HT1080 (cell line): ENCODE measurements around the gene C6orf132. TPM values are rescaled to one million over a fixed set of nuclear protein-coding genes. Genes with fewer than 3 reads are reported as not detected.
"Not testable (repeated sequence)": the region's sequence is repeated elsewhere in the genome, so short reads cannot be mapped to it uniquely, and the experiment has no call there.

ENCODE experiments used
- DNase-seq: peaks from one replicate; pipeline ENCODE4 v3.0.0-alpha.2; 2015; ENCODE audit warnings: low read depth
- total RNA-seq: library from RNA; depleted of rRNA; stranded (reverse); fragments of >200 nt; shearing (Covaris generic); gene quantifications from 2 replicates; pipeline ENCODE4 v1.2.3, GENCODE V29; 2014

The C6orf132 gene
- total RNA-seq, 1 experiment from 2014 or later = not detected

DNA sequence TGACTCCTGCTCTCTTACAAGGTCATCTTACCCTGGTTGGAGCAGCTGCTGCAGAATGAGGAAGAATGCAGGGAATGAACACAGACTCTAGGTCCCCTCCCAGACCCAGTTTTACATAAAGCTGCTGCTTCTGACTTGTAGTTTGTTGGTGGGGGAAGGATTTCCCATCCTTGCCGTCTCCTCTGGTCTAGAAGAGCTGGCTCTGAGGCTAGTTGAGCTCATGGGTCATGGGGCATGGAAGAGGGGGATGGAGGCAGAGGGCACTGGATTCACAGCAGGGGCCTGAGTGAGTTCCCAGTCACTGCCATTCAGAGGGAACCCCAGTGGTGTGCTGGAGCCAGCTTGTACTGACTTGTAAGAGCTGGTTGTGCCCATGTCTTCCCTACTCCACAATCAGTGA is 21.6 kb upstream of the C6orf132 start:
- DNase-seq = no peak

DNA sequence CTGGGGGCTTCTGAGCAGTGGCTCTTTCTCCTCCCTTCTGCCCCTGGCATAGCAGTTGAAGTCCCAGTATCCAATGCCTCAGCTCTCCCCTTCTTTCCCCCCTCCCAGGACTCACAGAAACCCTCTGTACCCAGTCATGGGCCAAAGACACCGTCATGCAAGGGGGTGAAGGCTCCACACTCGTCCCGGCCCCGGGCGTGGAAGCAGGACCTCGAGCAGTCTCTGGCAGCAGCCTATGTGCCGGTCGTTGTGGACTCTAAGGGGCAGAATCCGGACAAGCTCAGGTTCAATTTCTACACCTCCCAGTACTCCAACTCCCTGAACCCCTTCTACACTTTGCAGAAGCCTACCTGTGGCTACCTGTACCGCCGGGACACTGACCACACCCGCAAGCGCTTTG is 20.4 kb upstream of the C6orf132 start:
- DNase-seq = no peak

DNA sequence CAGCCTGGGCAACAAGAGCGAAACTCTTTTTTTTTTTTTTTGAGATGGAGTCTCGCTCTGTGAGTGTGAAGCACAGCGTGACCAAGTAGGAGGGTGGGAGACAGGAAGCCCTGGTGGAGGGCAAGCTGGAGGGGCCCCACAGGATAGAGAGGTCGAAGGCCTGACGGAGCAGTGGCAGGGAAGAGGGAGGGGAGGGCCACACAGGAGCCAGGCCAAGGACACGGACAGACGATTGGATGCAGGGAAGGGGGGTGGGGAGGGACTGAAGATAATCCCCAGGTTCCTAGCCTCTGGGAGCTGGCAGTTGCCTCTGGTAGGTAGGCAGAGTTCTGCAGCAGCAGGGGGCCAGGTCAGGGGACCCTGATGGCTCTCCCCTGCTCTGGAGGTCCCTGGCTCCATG is 20.0 kb upstream of the C6orf132 start:
- DNase-seq = no peak

DNA sequence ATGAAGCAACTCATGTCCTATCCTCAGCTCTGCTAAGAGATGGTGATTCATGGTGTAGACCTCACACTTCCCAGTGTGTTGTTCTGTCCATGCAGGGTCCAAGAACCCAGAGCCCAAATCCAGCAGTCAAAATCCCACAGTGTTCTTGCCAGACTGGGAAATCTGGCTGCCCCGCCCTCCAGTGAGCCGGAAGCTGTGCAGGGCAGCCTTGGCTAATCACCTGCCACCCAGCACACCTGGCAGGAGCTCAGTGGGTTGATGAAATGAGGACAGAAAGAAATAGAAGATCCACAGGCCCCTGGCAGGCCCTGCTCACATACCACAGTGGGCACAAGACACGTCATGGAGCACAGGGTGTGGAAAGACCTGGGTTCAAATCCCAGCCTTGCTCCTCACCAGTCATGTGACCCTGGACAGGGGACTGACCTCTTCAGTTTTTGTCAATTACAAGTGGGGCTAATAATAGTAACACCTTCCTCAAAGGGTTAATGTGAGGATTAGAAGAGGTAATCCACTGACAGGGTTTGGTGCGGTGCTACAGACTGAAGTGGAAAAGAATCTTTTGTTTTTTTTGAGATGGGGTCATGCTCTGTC is 17.1 kb upstream of the C6orf132 start:
- DNase-seq = no peak

DNA sequence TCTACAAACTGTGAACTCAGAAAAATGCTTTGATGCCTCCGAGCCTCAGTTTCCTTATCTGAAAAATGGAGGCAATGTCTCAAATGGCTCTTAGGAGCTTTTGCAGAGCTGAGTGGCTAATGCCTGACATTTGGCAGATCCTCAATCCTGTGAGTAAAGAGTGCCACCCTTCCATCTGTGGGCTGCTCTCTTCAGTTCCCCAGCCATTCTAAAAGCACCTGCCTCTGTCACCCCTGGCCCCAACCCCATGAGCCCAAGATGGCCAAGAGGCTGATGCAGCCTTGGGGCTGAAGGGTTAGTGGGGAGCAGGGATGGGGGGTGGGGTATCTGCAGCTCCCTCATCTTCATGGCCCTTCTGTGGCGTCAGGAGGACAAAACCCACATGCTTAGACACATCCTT is 16.2 kb upstream of the C6orf132 start:
- no peak for DNase-seq

DNA sequence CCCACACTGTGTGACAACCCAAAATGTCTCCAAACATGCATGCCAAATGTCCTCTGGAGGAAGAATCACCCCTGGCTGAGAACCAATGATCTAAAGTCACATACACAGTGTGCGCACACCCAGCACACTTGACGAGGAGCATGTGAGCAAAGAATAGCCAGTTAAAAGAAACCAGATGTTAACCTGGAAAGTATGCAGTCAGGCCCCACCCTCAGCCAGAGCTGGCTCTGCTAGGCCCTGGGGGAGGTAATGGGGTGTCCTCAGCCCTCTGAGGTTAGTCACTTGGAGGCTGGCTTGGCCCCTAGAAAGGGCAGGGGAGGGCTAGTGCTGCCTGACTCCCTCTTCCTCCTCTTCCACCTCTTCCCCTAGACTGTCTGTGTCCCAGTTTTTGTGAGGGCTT is 15.6 kb upstream of the C6orf132 start:
- DNase-seq = no peak

DNA sequence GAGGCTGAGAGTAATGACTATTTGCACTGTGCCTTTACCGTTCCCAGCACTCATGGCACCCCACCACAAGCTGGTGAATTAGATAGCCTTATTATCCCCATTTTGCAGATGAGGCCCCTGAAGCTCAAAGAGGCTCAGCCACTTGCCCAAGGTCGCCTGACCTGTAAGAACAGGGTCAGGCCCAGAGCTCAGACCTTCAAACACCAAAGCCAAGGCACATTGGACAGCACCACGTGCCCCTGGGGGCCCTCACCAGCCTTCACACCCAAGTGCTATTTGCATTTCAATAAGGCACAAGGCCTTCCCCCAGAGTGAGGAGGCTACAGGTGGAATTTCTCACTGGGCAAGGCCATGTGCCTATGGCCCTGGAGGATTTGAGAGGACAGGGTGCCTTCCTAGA is 14.2 kb upstream of the C6orf132 start:
- DNase-seq = no peak

DNA sequence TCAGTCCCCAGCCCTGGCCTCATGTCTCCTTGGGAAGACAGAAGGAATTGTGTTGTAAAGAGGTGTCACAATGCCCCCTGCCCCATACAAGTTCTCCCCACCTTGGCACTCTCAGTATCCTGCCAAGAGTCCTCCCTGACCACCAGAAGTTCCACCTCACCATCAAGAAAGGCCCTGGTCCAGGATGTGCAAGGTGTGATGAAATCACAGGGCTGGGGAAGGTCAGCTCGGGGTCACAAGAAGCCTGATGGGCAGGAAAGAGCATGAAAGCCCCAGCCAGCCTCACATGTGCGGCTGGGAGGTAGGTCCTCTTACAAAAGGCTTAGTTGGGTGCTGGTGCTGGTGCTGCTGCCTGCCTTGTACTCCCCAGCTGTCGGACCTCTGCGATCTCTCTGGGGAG is 12.9 kb upstream of the C6orf132 start:
- DNase-seq = no peak

DNA sequence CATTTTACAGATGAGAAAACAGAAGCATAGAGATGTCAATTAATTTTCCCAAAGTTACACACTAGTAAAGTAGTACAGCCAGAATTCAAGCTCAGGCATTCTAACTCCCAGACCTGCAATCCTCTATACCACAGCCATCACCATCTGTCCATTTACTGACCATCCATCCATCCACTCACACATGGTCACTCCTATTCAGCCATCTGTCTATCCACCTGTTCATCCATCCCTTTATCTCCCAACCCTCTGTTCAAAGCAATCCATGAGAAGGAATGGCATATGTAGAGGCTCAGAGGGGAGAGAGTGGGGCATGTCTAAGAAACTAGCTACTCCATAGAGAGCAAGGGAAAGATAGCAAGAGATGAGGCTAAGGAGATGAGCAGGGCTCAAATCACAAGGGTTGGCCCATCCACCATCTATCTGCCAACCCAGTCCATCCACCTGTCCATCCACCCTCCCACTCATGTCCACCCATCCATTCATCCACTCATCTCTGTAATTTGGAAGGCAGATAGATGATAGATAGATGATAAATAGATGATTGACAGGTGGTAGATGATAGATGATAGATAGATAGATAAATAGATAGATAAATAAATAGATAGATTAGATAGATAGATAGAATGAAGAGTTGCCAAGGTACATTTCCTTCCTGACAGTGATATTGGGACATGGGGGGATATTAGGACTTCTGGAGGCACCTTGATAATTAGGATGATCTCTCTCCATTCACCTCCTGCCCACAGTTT is 12.2 kb upstream of the C6orf132 start:
- no peak for DNase-seq

DNA sequence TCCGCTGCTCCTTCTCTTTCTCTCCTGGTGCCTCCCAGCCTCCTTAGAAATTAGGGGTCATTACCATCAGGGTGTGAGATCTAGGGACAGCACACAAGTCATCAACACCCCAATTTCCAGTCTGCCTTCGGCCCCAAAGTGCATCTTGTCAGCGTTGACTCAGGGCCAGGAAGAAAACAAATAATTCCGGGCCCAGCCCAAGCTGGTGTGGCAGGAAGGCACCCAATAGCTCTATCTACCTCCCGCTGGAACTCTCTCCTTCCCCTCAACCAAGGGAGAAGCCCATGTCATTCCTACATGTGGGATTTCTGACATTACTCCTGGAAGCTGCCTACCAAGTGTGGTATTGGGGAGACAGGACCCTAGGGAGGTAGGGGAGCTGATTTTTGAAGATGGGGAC is 11.5 kb upstream of the C6orf132 start:
- DNase-seq = no peak

DNA sequence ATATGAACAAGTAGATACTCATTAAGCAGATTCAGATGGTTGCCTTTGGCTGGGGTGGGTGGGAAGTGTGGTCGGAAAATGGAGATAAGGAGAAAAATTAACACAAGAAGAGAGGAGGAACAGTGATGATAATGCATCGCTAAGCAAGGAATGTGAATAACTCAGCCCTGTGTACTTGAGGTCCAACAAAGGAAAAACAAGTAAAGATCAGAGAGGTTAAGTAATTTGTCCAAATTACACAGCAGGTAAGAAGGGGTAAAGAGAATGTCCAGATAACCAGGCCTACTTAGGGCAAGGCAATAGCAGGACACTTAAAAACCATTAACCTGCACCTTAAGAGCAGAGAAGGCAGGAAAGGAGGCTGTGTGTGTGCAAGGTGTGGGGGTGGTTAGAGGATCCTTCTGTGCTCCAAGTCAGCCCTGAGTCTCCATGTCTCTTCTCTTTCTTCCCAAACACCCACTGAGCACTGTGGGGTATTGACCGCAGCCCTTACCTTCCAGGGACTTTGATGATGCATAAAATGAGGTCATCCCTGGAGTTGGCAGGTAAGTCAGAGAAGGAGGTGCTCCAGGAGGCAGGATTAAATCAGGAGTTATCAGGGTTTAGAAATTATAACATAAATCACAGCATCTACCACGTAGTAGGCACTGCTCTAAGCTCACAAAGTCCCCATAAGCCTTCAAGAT is 10.3 kb upstream of the C6orf132 start:
- DNase-seq = not testable (repeated sequence)

DNA sequence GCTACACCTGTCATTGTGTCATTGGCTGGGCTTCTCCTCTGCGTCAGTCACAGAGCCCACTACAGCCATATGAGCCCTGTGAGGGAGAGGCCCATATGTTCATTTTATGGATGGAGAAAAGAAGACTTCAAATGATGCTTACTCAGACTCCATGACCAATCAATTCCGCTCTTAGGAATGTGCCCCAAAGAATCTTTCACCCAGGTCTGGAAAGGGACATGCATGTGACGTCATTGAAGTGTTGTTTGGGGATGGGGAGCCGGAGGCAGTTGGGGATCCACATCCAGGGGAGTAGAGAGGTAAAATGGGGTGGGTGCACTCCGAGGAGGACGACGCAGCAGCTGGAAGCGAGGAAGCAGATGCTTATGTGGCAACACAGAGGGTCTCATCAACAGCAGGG is 9.6 kb upstream of the C6orf132 start:
- DNase-seq = no peak

DNA sequence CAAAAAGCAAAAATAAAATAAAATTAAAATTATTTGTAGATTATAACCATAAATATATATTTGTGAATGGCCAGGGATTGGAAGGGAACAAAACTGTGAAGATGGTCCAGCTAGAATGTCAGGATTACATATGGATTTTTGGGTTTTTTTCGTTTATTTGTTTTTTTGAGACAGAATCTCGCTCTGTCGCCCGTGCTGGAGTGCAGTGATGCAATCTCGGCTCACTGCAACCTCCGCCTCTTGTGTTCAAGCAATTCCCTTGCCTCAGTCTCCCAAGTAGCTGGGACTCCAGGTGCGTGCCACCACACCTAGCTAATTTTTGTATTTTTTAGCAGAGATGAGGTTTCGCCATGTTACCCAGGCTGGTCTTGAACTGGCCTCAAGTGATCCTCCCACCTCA is 7.8 kb upstream of the C6orf132 start:
- no peak for DNase-seq

DNA sequence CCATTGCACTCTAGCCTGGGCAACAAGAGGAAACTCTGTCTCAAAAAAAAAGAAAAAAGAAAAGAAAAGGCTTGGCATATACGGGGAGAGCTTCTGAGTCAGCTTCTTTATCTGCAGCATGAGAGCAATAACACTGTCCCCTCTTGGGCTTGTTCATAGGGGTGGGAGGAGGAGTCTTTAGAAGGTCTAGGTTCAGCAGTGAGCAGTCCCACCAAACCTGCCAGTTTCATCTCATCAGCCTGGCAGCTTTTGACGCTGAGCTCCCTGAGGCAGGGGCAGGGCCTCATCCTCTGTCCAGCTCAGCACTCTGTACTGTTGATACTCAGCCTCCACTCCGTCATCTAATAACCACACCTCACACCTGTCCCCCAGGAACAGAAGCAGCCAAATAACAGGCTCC is 5.6 kb upstream of the C6orf132 start:
- DNase-seq = no peak

DNA sequence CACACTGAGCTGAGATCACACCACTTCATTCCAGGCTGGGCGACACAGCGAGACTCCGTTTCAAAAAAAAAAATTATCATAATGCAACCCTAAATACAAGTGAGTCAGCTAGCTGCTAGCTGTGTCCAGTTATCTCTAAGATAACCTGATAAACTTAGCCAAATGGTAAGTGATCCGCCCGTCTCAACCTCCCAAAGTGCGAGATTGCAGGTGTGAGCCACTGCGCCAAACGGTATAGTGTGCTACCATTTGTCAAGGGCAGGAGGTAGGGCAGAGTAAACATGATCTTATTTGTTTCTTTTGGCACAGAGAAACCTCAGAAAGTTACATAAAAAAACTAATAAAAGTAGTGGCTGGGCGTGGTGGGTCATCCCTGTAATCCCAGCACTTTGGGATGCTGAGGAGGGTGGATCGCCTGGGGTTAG is 4.7 kb upstream of the C6orf132 start:
- no peak for DNase-seq

DNA sequence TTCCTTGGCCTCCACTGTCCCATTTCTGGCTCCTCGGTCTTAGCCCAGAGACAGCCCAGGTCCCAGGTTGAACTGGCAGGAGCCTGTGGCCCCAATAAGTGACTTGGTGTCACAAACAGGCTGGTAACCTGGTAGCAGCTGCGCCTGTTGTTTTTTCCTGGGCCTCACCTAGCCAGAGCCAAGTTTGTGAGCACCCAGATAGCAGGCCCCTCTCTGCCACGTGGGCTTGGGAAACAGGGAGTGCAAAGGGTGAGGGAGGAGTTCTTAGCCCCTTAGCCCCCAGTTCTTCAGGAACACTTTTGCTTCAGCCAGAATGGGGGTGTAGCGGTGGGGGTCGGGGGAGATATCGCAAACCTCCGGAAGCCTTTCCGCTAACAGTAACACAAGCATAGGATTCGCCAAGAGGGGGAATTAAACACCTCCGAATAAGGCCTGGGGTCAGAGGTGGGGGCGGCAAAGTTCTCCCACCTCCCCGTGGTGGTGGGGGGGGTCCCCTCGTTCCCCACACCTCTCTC is 760 bp downstream of the C6orf132 start:
- no peak for DNase-seq

DNA sequence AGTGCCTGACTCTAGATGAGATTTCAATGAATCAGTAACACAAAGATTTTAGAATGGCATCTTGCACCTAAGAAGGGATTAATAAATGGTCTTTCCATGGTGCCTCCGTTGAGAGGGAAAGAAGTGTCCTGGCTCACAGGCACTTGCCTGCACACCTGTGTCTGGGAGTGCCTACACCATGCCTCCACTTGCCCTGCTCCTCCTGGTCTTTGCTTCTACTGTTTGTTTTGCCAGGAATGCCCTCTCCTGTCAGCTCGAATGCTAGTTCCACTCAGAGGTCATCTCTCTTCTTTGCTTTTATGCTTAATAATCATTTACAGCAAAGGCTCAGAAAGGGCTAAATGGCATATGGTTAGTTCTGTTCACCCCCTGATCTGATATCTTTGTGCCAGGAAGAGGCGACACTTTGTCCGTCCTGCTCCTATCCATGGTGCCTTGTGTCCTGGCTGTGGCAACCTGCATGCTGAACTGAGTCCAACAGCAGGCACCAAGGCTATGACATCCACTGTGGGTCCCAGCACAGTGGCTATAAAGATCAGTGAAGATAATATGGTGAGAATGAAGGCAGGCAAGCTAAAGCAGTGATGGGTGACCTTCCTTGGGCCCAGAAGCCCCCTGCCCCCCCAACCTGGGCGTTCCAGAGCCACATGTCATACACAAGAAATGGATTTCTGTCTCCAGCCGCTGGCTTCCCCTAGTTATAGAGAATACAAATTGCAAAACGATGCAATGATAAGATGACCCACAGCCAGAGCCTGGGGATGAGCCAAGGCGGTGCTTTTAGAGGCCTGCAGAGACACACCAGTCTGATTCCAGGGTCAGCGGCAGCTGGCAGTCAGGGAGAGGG is 1.4 kb downstream of the C6orf132 start:
- no peak for DNase-seq

DNA sequence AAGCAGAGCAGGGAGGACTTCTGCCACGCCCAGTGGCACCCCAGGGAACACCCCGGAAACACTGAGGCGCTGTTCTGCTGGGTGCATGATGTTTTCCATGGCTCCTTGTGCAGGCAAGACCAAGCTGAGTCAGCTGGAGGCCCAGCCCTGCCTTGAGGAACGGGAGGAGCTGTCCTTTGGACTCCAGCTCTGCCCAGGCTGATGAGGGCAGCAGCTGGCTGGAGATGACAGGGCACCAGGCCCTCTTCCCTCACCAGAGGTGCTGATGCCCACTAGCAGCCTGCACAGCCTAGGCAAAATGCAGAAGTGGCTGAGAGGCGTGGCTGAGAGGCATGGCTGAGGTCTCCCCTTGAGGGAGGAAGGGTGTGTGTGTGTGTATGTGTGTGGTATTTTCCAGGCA is 2.4 kb downstream of the C6orf132 start:
- DNase-seq = no peak

DNA sequence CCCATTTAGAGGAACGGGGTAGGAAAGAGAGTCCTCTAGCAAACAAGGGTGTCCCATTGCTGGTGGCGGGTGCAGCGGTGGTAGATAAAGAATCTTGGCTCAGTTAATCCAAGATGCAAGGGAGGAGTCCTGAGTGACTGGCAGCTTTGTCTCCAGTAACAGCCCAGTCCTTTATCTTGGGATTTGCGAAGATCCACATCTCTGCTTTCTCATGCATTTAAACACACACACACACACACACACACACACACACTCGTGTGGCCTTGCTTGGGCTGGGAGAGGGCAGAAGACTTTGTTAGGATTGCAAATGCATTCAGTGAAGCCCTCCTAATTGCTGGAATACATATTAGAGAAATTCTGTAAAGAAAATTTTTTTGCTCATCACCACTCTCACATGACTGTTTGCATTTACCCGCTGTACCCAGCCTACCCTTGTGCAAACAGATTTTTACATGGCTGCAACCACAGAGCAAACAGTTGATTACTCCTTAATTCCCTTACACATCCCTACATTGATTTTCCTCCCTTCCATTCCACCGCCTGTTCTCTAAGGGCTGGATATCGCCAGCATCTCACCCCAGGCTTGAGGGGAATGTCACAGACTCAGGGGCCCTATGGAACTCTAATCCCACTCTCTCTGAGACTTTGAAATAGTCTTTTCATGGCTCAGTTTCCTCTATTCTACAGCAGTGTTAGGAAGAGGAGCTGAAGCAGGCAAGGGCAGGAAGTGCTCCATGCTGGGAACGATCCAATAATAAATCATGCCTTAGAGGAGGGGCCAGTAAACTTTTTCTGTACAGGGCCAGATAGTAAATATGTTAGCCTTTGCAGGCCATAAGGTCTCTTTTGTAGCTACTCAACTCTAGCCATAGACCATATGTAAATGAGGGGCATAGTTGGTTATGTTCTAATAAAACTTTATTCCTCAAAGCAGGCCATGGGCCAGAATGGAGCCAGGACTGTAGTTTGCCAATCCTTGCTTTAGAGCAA is 3.5 kb downstream of the C6orf132 start:
- DNase-seq = peak; percentile 47

DNA sequence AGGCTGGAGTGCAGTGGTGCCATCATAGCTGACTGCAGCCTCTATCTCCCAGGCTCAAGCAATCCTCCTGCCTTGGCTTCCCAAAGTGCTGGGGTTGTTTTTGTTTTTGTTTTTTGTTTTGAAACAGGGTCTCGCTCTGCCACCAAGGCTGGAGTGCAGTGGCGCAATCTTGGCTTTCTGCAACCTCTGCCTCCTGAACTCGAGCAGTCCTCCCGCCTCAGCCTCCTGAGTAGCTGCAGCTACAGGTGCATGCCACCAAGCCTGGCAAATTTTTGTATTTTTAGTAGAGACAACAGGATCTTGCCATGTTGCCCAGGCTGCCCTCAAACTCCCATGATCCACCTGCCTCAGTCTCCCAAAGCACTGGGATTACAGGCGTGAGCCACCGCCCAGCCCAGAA is 4.2 kb downstream of the C6orf132 start:
- DNase-seq = no peak
